SU-DHL-6 (cell line): ENCODE results near the gene BMERB1.

Source experiments
- H2AFZ ChIP-seq: fragments of 200-600 bp; sonication (generic); 2 replicates; pipeline ENCODE4 v1.6.1; 2014; ENCODE audit warnings: low read depth, mild to moderate bottlenecking, moderate library complexity, mixed read lengths, antibody characterized with exemption, low read length; ENCODE audit not compliant: severe bottlenecking
- H3F3A ChIP-seq: fragments of 200-600 bp; shearing (Covaris generic); 2 replicates; pipeline ENCODE4 v1.6.0; 2016; ENCODE audit warnings: antibody characterized with exemption, mild to moderate bottlenecking; ENCODE audit not compliant: insufficient read depth
- H3K27ac ChIP-seq: fragments of 200-600 bp; sonication (generic); 2 replicates; pipeline ENCODE4 v1.5.1; 2016; ENCODE audit warnings: low read depth, mild to moderate bottlenecking, low read length, moderate library complexity, mixed read lengths
- H3K27me3 ChIP-seq: fragments of 200-600 bp; sonication (generic), shearing (Covaris generic); 2 replicates; pipeline ENCODE4 v1.6.0; 2014; ENCODE audit warnings: mild to moderate bottlenecking, low read length
- H3K36me3 ChIP-seq: fragments of 200-600 bp; sonication (generic); 2 replicates; pipeline ENCODE4 v1.6.1; 2014; ENCODE audit warnings: mild to moderate bottlenecking, low read length, mixed read lengths
- H3K4me2 ChIP-seq: fragments of 300-600, 200-600 bp; shearing (Covaris generic), sonication (generic); 2 replicates; pipeline ENCODE4 v1.6.0; 2014; ENCODE audit warnings: low read length, low read depth, mild to moderate bottlenecking; ENCODE audit not compliant: poor library complexity, severe bottlenecking
- H3K4me3 ChIP-seq: fragments of 200-600 bp; sonication (generic); 2 replicates; pipeline ENCODE4 v1.5.1; 2014; ENCODE audit warnings: antibody characterized with exemption, low read length, mild to moderate bottlenecking, mixed read lengths; ENCODE audit not compliant: insufficient read depth, poor library complexity, severe bottlenecking
- H3K79me2 ChIP-seq: fragments of 200-600 bp; sonication (generic); 2 replicates; pipeline ENCODE4 v1.6.1; 2014; ENCODE audit warnings: mild to moderate bottlenecking, low read length, moderate library complexity; ENCODE audit not compliant: insufficient read depth
- H3K9ac ChIP-seq: fragments of 200-600 bp; sonication (generic); 2 replicates; pipeline ENCODE4 v1.7.0; 2014; ENCODE audit warnings: mild to moderate bottlenecking, low read length
- H3K9me2 ChIP-seq: fragments of 200-600 bp; sonication (generic); replicated peaks from 2 replicates; pipeline ENCODE4 v1.6.1; 2014; ENCODE audit warnings: low read length; ENCODE audit not compliant: insufficient read depth
- H3K9me3 ChIP-seq: fragments of 200-600 bp; sonication (generic); 2 replicates; pipeline ENCODE4 v1.6.1; 2014; ENCODE audit warnings: low read length, mixed read lengths; ENCODE audit not compliant: insufficient read depth
- H4K20me1 ChIP-seq: fragments of 200-600 bp; sonication (generic); 2 replicates; pipeline ENCODE4 v1.6.1; 2014; ENCODE audit warnings: low read depth, mild to moderate bottlenecking, antibody characterized with exemption, low read length, moderate library complexity, mixed read lengths
- CTCF ChIP-seq: fragments of 200-600 bp; sonication (generic); IDR thresholded peaks from one replicate; pipeline ENCODE4 v1.5.1; 2017; ENCODE audit warnings: antibody characterized with exemption, mild to moderate bottlenecking, low read length, moderate library complexity; ENCODE audit not compliant: insufficient read depth, poor library complexity, severe bottlenecking
- EZH2phosphoT487 ChIP-seq: fragments of 200-600 bp; sonication (generic), shearing (Covaris generic); conservative IDR thresholded peaks from 2 replicates; pipeline ENCODE4 v1.6.1; 2018; ENCODE audit warnings: mild to moderate bottlenecking, antibody characterized with exemption, low read length, moderate library complexity, mixed read lengths

Gene BMERB1

GRCh38 chr16:15592324-15592723 lies 157.9 kb downstream of the BMERB1 start:
- Histone ChIP-seq H3K4me2 (no peak overlapping the region), H3K27ac (no peak overlapping the region), H3K9me2 (no peaks in the 10 kb centered on the region), H4K20me1 (no peaks in the 10 kb centered on the region), H3F3A (0 out of 2 replicates have a peak, but pooled peaks cover 4% of the 10 kb centered on the region), H3K79me2 (no peaks in the 10 kb centered on the region), H3K9ac (no peak overlapping the region), H2AFZ (no peak overlapping the region), H3K36me3 (peaks cover 6% of the 10 kb centered on the region; the same call in 1 of the 2 replicates), H3K4me3 (no peak overlapping the region), H3K9me3 (no peaks in the 10 kb centered on the region), H3K27me3 (no peaks in the 10 kb centered on the region)
- TF ChIP-seq EZH2phosphoT487 (no peak), CTCF (no peak)

- H3K9me2 ChIP-seq: no peaks in the 10 kb centered on the region
- peaks cover 6% of the 10 kb centered on the region; the same call in 1 of the 2 replicates for H3K36me3 ChIP-seq
- no peak for TF ChIP-seq CTCF
- TF ChIP-seq EZH2phosphoT487: no peak
- no peak overlapping the region for H2AFZ ChIP-seq
- H3K27ac ChIP-seq: no peak overlapping the region
- no peak overlapping the region for H3K9ac ChIP-seq
- no peaks in the 10 kb centered on the region for H3K27me3 ChIP-seq
- H4K20me1 ChIP-seq: no peaks in the 10 kb centered on the region
- H3F3A ChIP-seq: 0 out of 2 replicates have a peak, but pooled peaks cover 4% of the 10 kb centered on the region
- no peaks in the 10 kb centered on the region for H3K9me3 ChIP-seq
- no peak overlapping the region for H3K4me3 ChIP-seq
- H3K4me2 ChIP-seq: no peak overlapping the region
- no peaks in the 10 kb centered on the region for H3K79me2 ChIP-seq
These were observed 158.8 kb downstream of the BMERB1 start for GRCh38 chr16:15593235-15593634.

GRCh38 chr16:15594711-15595320 lies 160.4 kb downstream of the BMERB1 start:
- TF ChIP-seq EZH2phosphoT487 (no peak), CTCF (no peak)
- no peaks in the 10 kb centered on the region for H3K27me3 ChIP-seq
- H3K9me3 ChIP-seq: no peaks in the 10 kb centered on the region
- H3K36me3 ChIP-seq: peaks cover 6% of the 10 kb centered on the region; the same call in 1 of the 2 replicates
- H3K4me3 ChIP-seq: no peak overlapping the region
- H3K9me2 ChIP-seq: no peaks in the 10 kb centered on the region
- H3K9ac ChIP-seq: no peak overlapping the region
- H3F3A ChIP-seq: 0 out of 2 replicates have a peak, but pooled peaks cover 4% of the 10 kb centered on the region
- H4K20me1 ChIP-seq: no peaks in the 10 kb centered on the region
- H3K27ac ChIP-seq: no peak overlapping the region
- H2AFZ ChIP-seq: no peak overlapping the region
- no peaks in the 10 kb centered on the region for H3K79me2 ChIP-seq
- no peak overlapping the region for H3K4me2 ChIP-seq
